ENCODE data around the gene TRHDE.

- TF ChIP-seq, protein P1, sequence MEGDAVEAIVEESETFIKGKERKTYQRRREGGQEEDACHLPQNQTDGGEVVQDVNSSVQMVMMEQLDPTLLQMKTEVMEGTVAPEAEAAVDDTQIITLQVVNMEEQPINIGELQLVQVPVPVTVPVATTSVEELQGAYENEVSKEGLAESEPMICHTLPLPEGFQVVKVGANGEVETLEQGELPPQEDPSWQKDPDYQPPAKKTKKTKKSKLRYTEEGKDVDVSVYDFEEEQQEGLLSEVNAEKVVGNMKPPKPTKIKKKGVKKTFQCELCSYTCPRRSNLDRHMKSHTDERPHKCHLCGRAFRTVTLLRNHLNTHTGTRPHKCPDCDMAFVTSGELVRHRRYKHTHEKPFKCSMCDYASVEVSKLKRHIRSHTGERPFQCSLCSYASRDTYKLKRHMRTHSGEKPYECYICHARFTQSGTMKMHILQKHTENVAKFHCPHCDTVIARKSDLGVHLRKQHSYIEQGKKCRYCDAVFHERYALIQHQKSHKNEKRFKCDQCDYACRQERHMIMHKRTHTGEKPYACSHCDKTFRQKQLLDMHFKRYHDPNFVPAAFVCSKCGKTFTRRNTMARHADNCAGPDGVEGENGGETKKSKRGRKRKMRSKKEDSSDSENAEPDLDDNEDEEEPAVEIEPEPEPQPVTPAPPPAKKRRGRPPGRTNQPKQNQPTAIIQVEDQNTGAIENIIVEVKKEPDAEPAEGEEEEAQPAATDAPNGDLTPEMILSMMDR (IDR thresholded peaks at IDR 0.05) = no peak
- no peak for TF ChIP-seq POLR2A (IDR thresholded peaks at IDR 0.05)
Observed at GRCh38 chr12:72622556-72622955, 350.4 kb downstream of the TRHDE start.
